Gastroesophageal sphincter (tissue), 4 donors: Measurements from ENCODE around the gene MX2. TPM values are rescaled to one million over a fixed set of nuclear protein-coding genes. Genes with fewer than 3 reads are reported as not detected.
"Not testable (repeated sequence)": the region's sequence is repeated elsewhere in the genome, so short reads cannot be mapped to it uniquely, and the experiment has no call there.

Experiments used
- ATAC-seq: fragments of 150-250 bp; one replicate; pipeline ENCODE4 v1.9.1; 2016; ENCODE audit warnings: mild to moderate bottlenecking, moderate library complexity
- H3K27ac ChIP-seq, 4 donors: fragments of 200-600 bp; sonication (generic) in 3 of 4; 1 replicate in 3 of 4; 2 replicates in 1 of 4; pipeline ENCODE4 v1.5.1; 2016 to 2019
- H3K27me3 ChIP-seq: fragments of 200-600 bp; sonication (generic); one replicate; pipeline ENCODE4 v1.5.1; 2019
- H3K36me3 ChIP-seq, 2 donors: fragments of 200-600 bp; sonication (generic); one replicate each; pipeline ENCODE4 v1.5.1; 2019; ENCODE audit warnings: control low read depth in 1 of 2
- H3K4me1 ChIP-seq, 3 donors: fragments of 200-600 bp; sonication (generic); 1 replicate in 2 of 3; 2 replicates in 1 of 3; pipeline ENCODE4 v1.5.1; 2016 to 2019; ENCODE audit warnings: control low read depth in 2 of 3
- H3K4me3 ChIP-seq, 2 donors: fragments of 200-600 bp; sonication (generic); one replicate each; pipeline ENCODE4 v1.5.1; 2019; ENCODE audit warnings: mild to moderate bottlenecking in 1 of 2, moderate library complexity in 1 of 2
- H3K9me3 ChIP-seq, 3 donors: fragments of 200-600 bp; sonication (generic); one replicate each; pipeline ENCODE4 v1.5.1; 2017 to 2019; ENCODE audit warnings: control low read depth in 2 of 3
- CTCF ChIP-seq, 4 experiments: fragments of 200-600 bp in 2 of 4; fragments of 450-650 bp in 2 of 4; sonication (generic) in 1 of 4; IDR thresholded peaks; one replicate each; pipeline ENCODE4 v1.5.1; 2017 to 2019; ENCODE audit warnings: antibody characterized with exemption in 4 of 4, mild to moderate bottlenecking in 2 of 4, moderate library complexity in 2 of 4
- EP300 ChIP-seq: sonication (generic); formaldehyde crosslinking; IDR thresholded peaks from one replicate; pipeline ENCODE4 v1.6.1; 2017; ENCODE audit warnings: antibody characterized with exemption, mild to moderate bottlenecking
- POLR2A ChIP-seq, 2 donors: fragments of 450-650 bp; IDR thresholded peaks; one replicate each; pipeline ENCODE4 v1.6.1; 2017; ENCODE audit warnings: antibody characterized with exemption in 2 of 2, mild to moderate bottlenecking in 2 of 2, moderate library complexity in 1 of 2
- POLR2AphosphoS5 ChIP-seq: sonication (generic); formaldehyde crosslinking; IDR thresholded peaks from one replicate; pipeline ENCODE4 v1.6.1; 2017; ENCODE audit warnings: antibody characterized with exemption
- WGBS, 2 donors: methylation state at CpG; one replicate each; pipeline ENCODE4 v1.1.5; 2018; ENCODE audit warnings: low coverage in 1 of 2; 5-methylcytosine and 5-hydroxymethylcytosine counted together
- total RNA-seq, 4 donors: library from RNA; depleted of rRNA; stranded (reverse); fragments of >200 nt; gene quantifications; one replicate each; pipeline ENCODE4 v1.1.0, GENCODE V29; 2016

MX2 gene, protein sequence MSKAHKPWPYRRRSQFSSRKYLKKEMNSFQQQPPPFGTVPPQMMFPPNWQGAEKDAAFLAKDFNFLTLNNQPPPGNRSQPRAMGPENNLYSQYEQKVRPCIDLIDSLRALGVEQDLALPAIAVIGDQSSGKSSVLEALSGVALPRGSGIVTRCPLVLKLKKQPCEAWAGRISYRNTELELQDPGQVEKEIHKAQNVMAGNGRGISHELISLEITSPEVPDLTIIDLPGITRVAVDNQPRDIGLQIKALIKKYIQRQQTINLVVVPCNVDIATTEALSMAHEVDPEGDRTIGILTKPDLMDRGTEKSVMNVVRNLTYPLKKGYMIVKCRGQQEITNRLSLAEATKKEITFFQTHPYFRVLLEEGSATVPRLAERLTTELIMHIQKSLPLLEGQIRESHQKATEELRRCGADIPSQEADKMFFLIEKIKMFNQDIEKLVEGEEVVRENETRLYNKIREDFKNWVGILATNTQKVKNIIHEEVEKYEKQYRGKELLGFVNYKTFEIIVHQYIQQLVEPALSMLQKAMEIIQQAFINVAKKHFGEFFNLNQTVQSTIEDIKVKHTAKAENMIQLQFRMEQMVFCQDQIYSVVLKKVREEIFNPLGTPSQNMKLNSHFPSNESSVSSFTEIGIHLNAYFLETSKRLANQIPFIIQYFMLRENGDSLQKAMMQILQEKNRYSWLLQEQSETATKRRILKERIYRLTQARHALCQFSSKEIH
- 10 to 100 TPM in 2 of 4 donors, 1 to 10 TPM in 2; 7.3 to 16.3 (median 11.2) TPM for total RNA-seq

DNA sequence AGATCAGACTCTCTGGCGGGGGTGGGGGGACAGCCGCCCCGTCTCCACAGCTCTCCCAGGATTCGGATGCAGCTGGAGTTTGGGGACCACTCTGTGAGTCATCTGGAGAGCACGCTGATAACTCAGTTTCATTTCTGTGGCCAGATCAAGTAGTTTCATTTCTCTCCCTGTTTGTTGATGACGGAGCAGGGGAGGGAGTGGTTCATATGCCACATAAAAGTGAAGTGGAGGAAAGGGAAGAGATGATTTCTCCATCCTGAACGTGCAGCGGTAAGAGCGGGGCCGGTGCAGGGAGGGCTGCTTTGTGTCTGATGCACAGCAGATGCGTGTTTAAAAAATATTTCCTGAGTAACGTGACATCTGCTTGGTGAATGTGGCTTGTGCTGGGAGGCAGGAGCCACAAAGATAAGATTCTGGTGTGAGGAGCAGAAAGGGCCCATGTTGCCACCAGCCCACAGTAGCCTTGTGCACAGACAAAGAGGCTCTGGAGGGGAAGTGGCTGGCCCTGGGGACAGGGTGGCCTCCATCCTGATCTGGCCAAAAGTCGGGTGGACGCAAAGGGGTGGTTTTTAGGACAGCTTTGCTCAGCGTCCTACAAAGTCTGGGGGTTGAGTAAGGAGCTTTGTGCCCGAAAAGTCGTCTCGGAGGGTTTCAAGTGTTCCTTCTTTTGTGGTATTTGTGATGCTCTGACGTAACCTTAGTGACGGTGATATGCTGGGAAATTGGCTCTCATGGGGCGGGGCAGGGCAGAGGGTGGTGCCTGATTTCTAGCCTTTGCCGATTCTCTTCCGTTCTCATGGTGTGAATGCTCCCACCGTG, at the start of gene MX2:
TSS of gene MX2 (plus strand) at position 242 of the 819 bp plus-strand sequence. CDS start 14,880 bp downstream, outside the sequence.
- peak; percentile 74 for ATAC-seq
- H3K4me3 ChIP-seq, result peak within 1 kb of the TSS; percentile 6 to 49
- peaks cover 0 to 45% (median 0%) of the 10 kb centered on the region in 3 donors for H3K4me1 ChIP-seq
- H3K27ac ChIP-seq, result peak within 1 kb of the TSS; percentile 43 to 85 (median 67)
- H3K36me3 ChIP-seq, result no peaks in the 10 kb centered on the region
- 54 to 64% methylated on average over 16 to 18 of the region's 24 CpGs for WGBS, 2 donors
- H3K27me3 ChIP-seq, result peaks cover 17% of the 10 kb centered on the region
- no peaks in the 10 kb centered on the region for H3K9me3 ChIP-seq
- TF ChIP-seq EP300, result no peak
- no peak for TF ChIP-seq CTCF (IDR thresholded peaks at IDR 0.05)
- peak in 1 of 2 donors; percentile 44 for TF ChIP-seq POLR2A (IDR thresholded peaks at IDR 0.05)
- TF ChIP-seq POLR2AphosphoS5, result peak; percentile 33

GRCh38 chr21:41313285-41314164, 48.3 kb upstream of the MX2 start:
- peaks cover 72% of the 10 kb centered on the region for H3K27me3 ChIP-seq
- 70 to 82% methylated on average over 1 to 4 of the region's 8 CpGs for WGBS, 2 donors
- H3K9me3 ChIP-seq, result not testable (repeated sequence)

GRCh38 chr21:41315726-41316125, 46.1 kb upstream of the MX2 start:
- peaks cover 65% of the 10 kb centered on the region for H3K27me3 ChIP-seq
- no peaks in the 10 kb centered on the region for H3K36me3 ChIP-seq
- H3K4me1 ChIP-seq, result peaks cover 0 to 13% (median 7%) of the 10 kb centered on the region in 3 donors
- ATAC-seq, result no peak
- no peaks in the 10 kb centered on the region for H3K9me3 ChIP-seq
- no CpG with 5 or more reads among the region's 6 CpGs for WGBS, 2 donors
- no peak overlapping the region for H3K27ac ChIP-seq
- TF ChIP-seq POLR2A (IDR thresholded peaks at IDR 0.05) (no peak), POLR2AphosphoS5 (no peak), CTCF (IDR thresholded peaks at IDR 0.05) (no peak), EP300 (no peak)
- H3K4me3 ChIP-seq, result no peak overlapping the region

More at GRCh38 chr21:41313285-41314164, 48.3 kb upstream of the MX2 start:
- H3K27ac ChIP-seq, ATAC-seq, H3K4me3 ChIP-seq, H3K36me3 ChIP-seq: not testable (repeated sequence)
- peaks cover 0 to 13% (median 7%) of the 10 kb centered on the region in 3 donors for H3K4me1 ChIP-seq

- no peaks in the 10 kb centered on the region for H3K36me3 ChIP-seq
- peak within 1 kb of the TSS in 1 of 2 donors; percentile 46 for H3K4me3 ChIP-seq
- peak; percentile 21 for ATAC-seq
- TF ChIP-seq EP300 (no peak), POLR2A (IDR thresholded peaks at IDR 0.05) (no peak), POLR2AphosphoS5 (no peak), CTCF (IDR thresholded peaks at IDR 0.05) (no peak)
- peaks cover 64% of the 10 kb centered on the region for H3K27me3 ChIP-seq
- H3K27ac ChIP-seq, result no peak within 1 kb of the TSS
- H3K4me1 ChIP-seq, result peaks cover 0 to 13% (median 7%) of the 10 kb centered on the region in 3 donors
- WGBS, 2 donors, result 30% methylated on average over 3 of the region's 55 CpGs; no CpG with 5 or more reads in 1 of the 2 donors
- H3K9me3 ChIP-seq, result no peaks in the 10 kb centered on the region
Measured at GRCh38 chr21:41316200-41317062, 45.4 kb upstream of the MX2 start, which contains the start of gene FAM3B. Gene FAM3B, plus strand, starts transcription at chr21:41316801. Its CDS starts 79 bp downstream, at chr21:41316880.
